Activated naive CD8-positive, alpha-beta T cell treated with anti-CD3 and anti-CD28 coated beads, Interleukin-2, amount 50 U/mL, for 16 hours (primary cell): ENCODE results near the gene ZC3H7B.

ENCODE experiments used
- DNase-seq: peaks from one replicate; pipeline ENCODE4 v3.0.0-alpha.2; 2020; ENCODE audit warnings: low read depth, low spot score

The ZC3H7B gene

GRCh38 chr22:41327124-41327523 lies 25.8 kb downstream of the ZC3H7B start:
- DNase-seq = no peak

GRCh38 chr22:41330169-41330568 lies 28.8 kb downstream of the ZC3H7B start:
- no peak for DNase-seq

- no peak for DNase-seq
Measured at GRCh38 chr22:41332217-41332939, 31.1 kb downstream of the ZC3H7B start.

- DNase-seq = no peak
Measured at GRCh38 chr22:41333806-41334205, 32.5 kb downstream of the ZC3H7B start.

GRCh38 chr22:41334215-41334614 lies 32.9 kb downstream of the ZC3H7B start:
- no peak for DNase-seq

GRCh38 chr22:41334951-41335635 lies 33.8 kb downstream of the ZC3H7B start:
- no peak for DNase-seq

GRCh38 chr22:41338614-41339212 lies 37.4 kb downstream of the ZC3H7B start:
- DNase-seq = no peak

GRCh38 chr22:41339823-41340222 lies 38.5 kb downstream of the ZC3H7B start:
- no peak for DNase-seq

- no peak for DNase-seq
Measured at GRCh38 chr22:41340357-41340756, 39.0 kb downstream of the ZC3H7B start.

GRCh38 chr22:41341012-41341411 lies 39.7 kb downstream of the ZC3H7B start:
- DNase-seq = no peak

- DNase-seq = no peak
Measured at GRCh38 chr22:41341990-41342389, 40.7 kb downstream of the ZC3H7B start.

GRCh38 chr22:41343300-41343699 lies 42.0 kb downstream of the ZC3H7B start:
- DNase-seq = no peak

- no peak for DNase-seq
Measured at GRCh38 chr22:41343717-41344116, 42.4 kb downstream of the ZC3H7B start.

- DNase-seq = no peak
Measured at GRCh38 chr22:41344189-41344788, 43.0 kb downstream of the ZC3H7B start.

GRCh38 chr22:41345807-41346335 lies 44.5 kb downstream of the ZC3H7B start:
- DNase-seq = no peak

- no peak for DNase-seq
Measured at GRCh38 chr22:41347066-41347859, 45.9 kb downstream of the ZC3H7B start.

GRCh38 chr22:41348964-41349484 lies 47.7 kb downstream of the ZC3H7B start:
- no peak for DNase-seq

GRCh38 chr22:41350087-41350486 lies 48.8 kb downstream of the ZC3H7B start:
- DNase-seq = no peak

- DNase-seq = no peak
Measured at GRCh38 chr22:41351011-41351410, 49.7 kb downstream of the ZC3H7B start.

- no peak for DNase-seq
Measured at GRCh38 chr22:41352058-41352457, 50.7 kb downstream of the ZC3H7B start.
